H7 (cell line): Measurements from ENCODE around the gene RPUSD3. TPM values are rescaled to one million over a fixed set of nuclear protein-coding genes. Genes with fewer than 3 reads are reported as not detected.

Experiments used
- DNase-seq: peaks from one replicate; pipeline ENCODE4 v3.0.0; 2012
- H3K27me3 ChIP-seq: 2 replicates; pipeline ENCODE4 v1.6.0; 2011; ENCODE audit warnings: mild to moderate bottlenecking, low read length; ENCODE audit not compliant: control insufficient read depth, insufficient read depth
- H3K36me3 ChIP-seq: replicated peaks from 2 replicates; pipeline ENCODE4 v1.5.1; 2011; ENCODE audit warnings: low read length; ENCODE audit not compliant: control insufficient read depth, insufficient read depth
- H3K4me3 ChIP-seq: 2 replicates; pipeline ENCODE4 v1.5.1; 2011; ENCODE audit warnings: low read depth, mild to moderate bottlenecking, control low read depth, low read length, moderate library complexity; ENCODE audit not compliant: insufficient read depth
- total RNA-seq: library from RNA; depleted of rRNA; stranded (reverse); fragments of >200 nt; shearing (Covaris generic); gene quantifications from 2 replicates; pipeline ENCODE4 v1.2.3, GENCODE V29; 2014

Gene RPUSD3
- total RNA-seq, 1 experiment from 2014 or later, result 117 TPM

- DNase-seq, result no peak
- H3K27me3 ChIP-seq, result peaks cover 8% of the 10 kb centered on the region; the same call in 1 of the 2 replicates
- H3K4me3 ChIP-seq, result peak overlapping the region; percentile 67
- peaks cover 7% of the 10 kb centered on the region for H3K36me3 ChIP-seq
Measured at GRCh38 chr3:9809239-9809614, 34.6 kb downstream of the RPUSD3 start.

GRCh38 chr3:9808345-9809037, 35.3 kb downstream of the RPUSD3 start:
- Histone ChIP-seq H3K4me3 (no peak overlapping the region), H3K27me3 (peaks cover 8% of the 10 kb centered on the region; the same call in 1 of the 2 replicates), H3K36me3 (peaks cover 13% of the 10 kb centered on the region)
- peak; percentile 80 for DNase-seq

GRCh38 chr3:9807981-9808344, 35.8 kb downstream of the RPUSD3 start:
- Histone ChIP-seq H3K4me3 (no peak overlapping the region), H3K27me3 (peaks cover 8% of the 10 kb centered on the region; the same call in 1 of the 2 replicates), H3K36me3 (peaks cover 18% of the 10 kb centered on the region)
- DNase-seq, result no peak

- Histone ChIP-seq H3K36me3 (peaks cover 18% of the 10 kb centered on the region), H3K27me3 (peaks cover 8% of the 10 kb centered on the region; the same call in 1 of the 2 replicates), H3K4me3 (no peak overlapping the region)
- DNase-seq, result no peak
Measured at GRCh38 chr3:9806688-9807589, 36.9 kb downstream of the RPUSD3 start.

- peaks cover 8% of the 10 kb centered on the region; the same call in 1 of the 2 replicates for H3K27me3 ChIP-seq
- H3K4me3 ChIP-seq, result no peak overlapping the region
- H3K36me3 ChIP-seq, result peaks cover 25% of the 10 kb centered on the region
- DNase-seq, result no peak
Measured at GRCh38 chr3:9806137-9806536, 37.7 kb downstream of the RPUSD3 start.

GRCh38 chr3:9804996-9805395, 38.8 kb downstream of the RPUSD3 start:
- H3K36me3 ChIP-seq, result peaks cover 30% of the 10 kb centered on the region
- DNase-seq, result no peak
- no peaks in the 10 kb centered on the region for H3K27me3 ChIP-seq
- no peak overlapping the region for H3K4me3 ChIP-seq

GRCh38 chr3:9803494-9803893, 40.3 kb downstream of the RPUSD3 start:
- H3K4me3 ChIP-seq, result no peak overlapping the region
- H3K27me3 ChIP-seq, result no peaks in the 10 kb centered on the region
- DNase-seq, result no peak
- peaks cover 39% of the 10 kb centered on the region for H3K36me3 ChIP-seq

GRCh38 chr3:9800529-9800928, 43.3 kb downstream of the RPUSD3 start:
- DNase-seq, result no peak
- Histone ChIP-seq H3K27me3 (no peaks in the 10 kb centered on the region), H3K36me3 (peaks cover 41% of the 10 kb centered on the region), H3K4me3 (no peak overlapping the region)

GRCh38 chr3:9797196-9797945, 46.4 kb downstream of the RPUSD3 start:
- no peak for DNase-seq
- peaks cover 26% of the 10 kb centered on the region for H3K36me3 ChIP-seq
- H3K4me3 ChIP-seq, result no peak overlapping the region
- H3K27me3 ChIP-seq, result no peaks in the 10 kb centered on the region

GRCh38 chr3:9795207-9795606, 48.6 kb downstream of the RPUSD3 start:
- no peak for DNase-seq
- Histone ChIP-seq H3K4me3 (no peak overlapping the region), H3K36me3 (peaks cover 19% of the 10 kb centered on the region), H3K27me3 (no peaks in the 10 kb centered on the region)

- Histone ChIP-seq H3K4me3 (no peak overlapping the region), H3K36me3 (peaks cover 15% of the 10 kb centered on the region), H3K27me3 (no peaks in the 10 kb centered on the region)
- no peak for DNase-seq
Measured at GRCh38 chr3:9794400-9794799, 49.4 kb downstream of the RPUSD3 start.

- Histone ChIP-seq H3K27me3 (no peaks in the 10 kb centered on the region), H3K4me3 (peak overlapping the region; percentile 80), H3K36me3 (peaks cover 13% of the 10 kb centered on the region)
- no peak for DNase-seq
Measured at GRCh38 chr3:9793161-9793781, 50.5 kb downstream of the RPUSD3 start.

GRCh38 chr3:9792405-9793160, 51.2 kb downstream of the RPUSD3 start, which contains the start of the genes ARPC4 and TADA3:
Gene ARPC4, plus strand, starts transcription at chr3:9793082. Its CDS starts 40 bp downstream, at chr3:9793122.
Gene TADA3, minus strand, starts transcription at chr3:9792473. Its CDS starts 1,007 bp downstream, at chr3:9791466.
- Histone ChIP-seq H3K36me3 (peaks cover 13% of the 10 kb centered on the region), H3K4me3 (peak within 1 kb of the TSS; percentile 80), H3K27me3 (no peaks in the 10 kb centered on the region)
- DNase-seq, result peak; percentile 97
